NCI-H2029 (cell line): ENCODE data around the gene SBNO2.

Source experiments
- DNase-seq: peaks from one replicate; lab custom pipeline; 2025; lab: John Stamatoyannopoulos, UW

The SBNO2 gene, protein sequence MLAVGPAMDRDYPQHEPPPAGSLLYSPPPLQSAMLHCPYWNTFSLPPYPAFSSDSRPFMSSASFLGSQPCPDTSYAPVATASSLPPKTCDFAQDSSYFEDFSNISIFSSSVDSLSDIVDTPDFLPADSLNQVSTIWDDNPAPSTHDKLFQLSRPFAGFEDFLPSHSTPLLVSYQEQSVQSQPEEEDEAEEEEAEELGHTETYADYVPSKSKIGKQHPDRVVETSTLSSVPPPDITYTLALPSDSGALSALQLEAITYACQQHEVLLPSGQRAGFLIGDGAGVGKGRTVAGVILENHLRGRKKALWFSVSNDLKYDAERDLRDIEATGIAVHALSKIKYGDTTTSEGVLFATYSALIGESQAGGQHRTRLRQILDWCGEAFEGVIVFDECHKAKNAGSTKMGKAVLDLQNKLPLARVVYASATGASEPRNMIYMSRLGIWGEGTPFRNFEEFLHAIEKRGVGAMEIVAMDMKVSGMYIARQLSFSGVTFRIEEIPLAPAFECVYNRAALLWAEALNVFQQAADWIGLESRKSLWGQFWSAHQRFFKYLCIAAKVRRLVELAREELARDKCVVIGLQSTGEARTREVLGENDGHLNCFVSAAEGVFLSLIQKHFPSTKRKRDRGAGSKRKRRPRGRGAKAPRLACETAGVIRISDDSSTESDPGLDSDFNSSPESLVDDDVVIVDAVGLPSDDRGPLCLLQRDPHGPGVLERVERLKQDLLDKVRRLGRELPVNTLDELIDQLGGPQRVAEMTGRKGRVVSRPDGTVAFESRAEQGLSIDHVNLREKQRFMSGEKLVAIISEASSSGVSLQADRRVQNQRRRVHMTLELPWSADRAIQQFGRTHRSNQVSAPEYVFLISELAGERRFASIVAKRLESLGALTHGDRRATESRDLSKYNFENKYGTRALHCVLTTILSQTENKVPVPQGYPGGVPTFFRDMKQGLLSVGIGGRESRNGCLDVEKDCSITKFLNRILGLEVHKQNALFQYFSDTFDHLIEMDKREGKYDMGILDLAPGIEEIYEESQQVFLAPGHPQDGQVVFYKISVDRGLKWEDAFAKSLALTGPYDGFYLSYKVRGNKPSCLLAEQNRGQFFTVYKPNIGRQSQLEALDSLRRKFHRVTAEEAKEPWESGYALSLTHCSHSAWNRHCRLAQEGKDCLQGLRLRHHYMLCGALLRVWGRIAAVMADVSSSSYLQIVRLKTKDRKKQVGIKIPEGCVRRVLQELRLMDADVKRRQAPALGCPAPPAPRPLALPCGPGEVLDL (N-terminal part only)

DNA sequence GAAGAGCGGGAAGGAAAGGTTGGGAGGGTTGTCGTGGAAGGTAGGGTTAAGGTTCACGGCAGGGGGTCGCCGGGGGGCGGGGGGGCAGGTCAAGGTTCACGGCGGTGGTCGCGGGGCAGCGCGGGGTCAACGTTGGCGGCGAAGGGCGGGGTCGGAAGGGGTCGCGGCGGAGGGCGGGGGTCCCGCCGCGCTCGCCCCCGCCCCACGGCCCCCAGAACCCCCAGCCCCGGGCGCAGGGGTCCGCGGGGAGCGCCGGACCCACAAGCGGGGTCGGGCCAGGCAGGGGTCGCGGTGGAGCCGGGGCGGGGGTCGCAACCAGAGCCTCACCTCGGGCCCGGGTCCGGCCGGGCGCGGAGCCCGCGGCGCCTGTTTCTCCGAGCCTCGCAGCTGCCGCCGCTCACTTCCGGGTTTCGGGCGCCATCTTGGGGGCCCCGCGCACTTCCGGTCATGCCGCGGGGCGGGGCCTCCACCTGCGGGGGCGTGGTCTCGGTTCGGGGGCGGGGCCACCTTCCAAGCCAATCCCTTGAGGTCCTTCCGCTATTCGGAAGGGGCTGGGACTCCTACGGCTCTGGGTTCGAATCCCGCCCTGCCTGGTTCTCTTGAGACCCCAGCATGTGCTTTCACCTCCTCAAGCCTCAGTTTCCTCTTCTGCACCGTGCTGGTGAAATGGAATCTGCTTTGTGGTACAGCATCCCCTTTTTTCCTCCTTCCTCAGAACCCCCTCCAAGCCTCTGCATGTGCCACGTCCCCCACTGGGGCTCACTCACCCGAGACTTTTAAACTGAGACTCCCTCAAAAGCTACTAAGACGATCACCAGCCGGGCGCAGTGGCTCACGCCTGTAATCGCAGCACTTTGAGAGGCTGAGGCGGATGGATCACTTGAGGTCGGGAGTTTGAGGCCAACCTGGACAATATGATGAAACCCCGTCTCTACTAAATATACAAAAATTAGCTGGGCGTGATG is at the start of gene SBNO2:
Gene SBNO2 (minus strand): TSS at position 424 of the 965 bp plus-strand sequence. CDS start 19,992 bp downstream, outside the sequence.
- peak; percentile 67 for DNase-seq

- DNase-seq: no peak
These were observed 49.2 kb upstream of the SBNO2 start for GRCh38 chr19:1223018-1223855.

GRCh38 chr19:1222394-1222793 is 48.3 kb upstream of the SBNO2 start:
- no peak for DNase-seq

GRCh38 chr19:1221904-1222255 is 47.8 kb upstream of the SBNO2 start:
- no peak for DNase-seq

- DNase-seq: no peak
These were observed 47.2 kb upstream of the SBNO2 start for GRCh38 chr19:1220976-1221903.

DNA sequence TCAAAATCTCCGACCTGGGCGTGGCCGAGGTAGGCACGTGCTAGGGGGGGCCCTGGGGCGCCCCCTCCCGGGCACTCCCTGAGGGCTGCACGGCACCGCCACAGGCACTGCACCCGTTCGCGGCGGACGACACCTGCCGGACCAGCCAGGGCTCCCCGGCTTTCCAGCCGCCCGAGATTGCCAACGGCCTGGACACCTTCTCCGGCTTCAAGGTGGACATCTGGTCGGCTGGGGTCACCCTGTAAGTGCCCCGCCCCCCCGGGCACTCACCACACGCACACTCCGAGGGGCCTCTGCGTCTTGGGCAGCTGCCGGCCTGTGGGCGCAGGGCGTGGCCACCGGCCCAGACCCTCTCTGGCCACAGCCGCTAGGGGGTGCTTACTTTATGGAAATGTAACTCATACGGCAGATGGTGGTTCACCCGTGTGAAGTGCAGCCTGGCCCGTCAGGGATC is 46.4 kb upstream of the SBNO2 start:
- DNase-seq: no peak

GRCh38 chr19:1219786-1220476 is 45.9 kb upstream of the SBNO2 start:
- no peak for DNase-seq

DNA sequence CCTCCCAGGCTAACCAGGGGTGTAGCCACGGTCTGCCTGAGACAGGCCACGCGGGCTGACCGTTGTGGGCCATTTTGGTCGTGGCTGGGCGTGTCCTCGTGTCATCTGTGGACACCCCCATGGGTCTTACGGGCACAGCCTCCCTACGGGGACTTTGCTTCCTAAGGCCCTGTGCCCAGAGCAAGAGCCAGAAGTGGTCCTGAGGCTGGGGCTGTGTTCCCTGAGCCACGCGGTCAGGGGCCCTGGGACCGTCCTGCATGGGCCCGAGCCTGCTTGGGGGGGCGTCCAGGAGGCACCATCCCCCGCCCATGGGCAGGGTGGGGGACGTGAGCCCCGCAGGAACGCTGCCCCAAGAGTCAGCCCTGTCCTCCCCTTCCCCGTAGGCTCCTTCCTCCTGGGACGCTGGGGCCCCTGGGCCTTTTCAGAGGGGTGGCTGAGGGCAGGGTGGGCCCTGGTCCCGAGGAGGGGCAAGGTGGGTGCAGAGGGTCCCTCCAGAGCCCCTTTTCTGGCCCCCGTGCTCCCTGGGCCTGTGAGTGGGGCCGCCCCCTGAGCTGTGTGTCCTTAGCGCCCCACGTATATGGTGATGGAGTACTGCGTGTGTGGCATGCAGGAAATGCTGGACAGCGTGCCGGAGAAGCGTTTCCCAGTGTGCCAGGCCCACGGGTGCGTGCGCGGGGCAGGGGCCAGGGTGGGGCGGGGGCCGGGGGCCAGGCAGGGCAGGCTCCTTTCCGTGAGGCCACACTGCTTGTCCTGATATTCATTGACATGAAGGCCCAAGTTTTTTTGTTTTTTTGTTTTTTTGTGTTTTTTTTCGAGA is 44.9 kb upstream of the SBNO2 start:
- no peak for DNase-seq

- DNase-seq: no peak
These were observed 43.3 kb upstream of the SBNO2 start for GRCh38 chr19:1217366-1217765.

DNA sequence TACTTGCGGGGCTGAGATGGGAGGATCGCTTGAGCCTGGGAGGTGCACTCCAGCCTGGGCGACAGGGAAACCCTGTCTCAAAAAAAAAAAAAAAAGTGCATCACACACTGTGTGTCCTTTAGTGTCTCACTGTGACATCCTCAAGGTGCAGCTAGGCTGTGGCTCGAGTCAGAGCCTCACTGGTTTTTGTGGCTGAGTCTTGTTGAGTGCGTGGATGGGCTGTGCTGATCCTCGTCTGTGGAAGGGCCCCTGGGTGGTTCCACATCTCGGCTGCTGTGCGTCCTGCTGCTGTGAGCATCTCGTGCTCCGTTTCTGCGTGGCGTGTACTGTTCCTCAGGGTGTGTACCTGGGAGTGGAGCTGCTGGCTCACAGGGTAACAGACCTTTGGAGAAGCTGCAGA is 42.7 kb upstream of the SBNO2 start:
- DNase-seq: no peak

- no peak for DNase-seq
These were observed 41.0 kb upstream of the SBNO2 start for GRCh38 chr19:1214862-1215731.

DNA sequence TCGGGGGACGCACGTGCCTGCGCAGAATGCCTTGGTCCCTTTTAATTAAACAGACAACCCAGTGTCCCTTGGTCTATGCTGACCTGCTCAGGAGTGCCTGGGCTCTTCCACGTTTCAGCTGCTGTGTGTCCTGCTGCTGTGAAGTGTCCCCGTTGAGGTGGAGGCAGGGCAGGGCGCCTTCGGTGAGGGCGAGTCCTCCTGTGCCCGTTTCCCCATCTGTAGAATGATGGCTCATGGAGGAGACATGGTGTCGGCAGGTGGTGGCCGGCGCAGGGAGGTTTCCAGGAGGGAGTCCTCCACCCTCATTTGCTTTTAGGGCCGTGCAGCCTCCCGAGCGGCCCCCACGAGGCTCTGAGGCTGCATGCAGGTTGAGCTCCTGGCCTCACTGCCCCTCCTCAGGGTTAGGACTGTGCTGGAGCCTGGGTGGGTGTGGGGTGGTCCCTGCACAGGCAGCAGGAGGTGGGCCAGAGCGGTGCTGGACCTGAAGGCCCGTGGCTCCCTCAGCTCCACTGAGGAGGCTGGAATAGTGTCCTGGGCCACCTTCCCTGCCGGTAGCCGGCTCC is 40.3 kb upstream of the SBNO2 start:
- DNase-seq: no peak

- DNase-seq: no peak
These were observed 39.6 kb upstream of the SBNO2 start for GRCh38 chr19:1213391-1214286.

GRCh38 chr19:1211494-1212234 is 37.6 kb upstream of the SBNO2 start:
- DNase-seq: no peak

DNA sequence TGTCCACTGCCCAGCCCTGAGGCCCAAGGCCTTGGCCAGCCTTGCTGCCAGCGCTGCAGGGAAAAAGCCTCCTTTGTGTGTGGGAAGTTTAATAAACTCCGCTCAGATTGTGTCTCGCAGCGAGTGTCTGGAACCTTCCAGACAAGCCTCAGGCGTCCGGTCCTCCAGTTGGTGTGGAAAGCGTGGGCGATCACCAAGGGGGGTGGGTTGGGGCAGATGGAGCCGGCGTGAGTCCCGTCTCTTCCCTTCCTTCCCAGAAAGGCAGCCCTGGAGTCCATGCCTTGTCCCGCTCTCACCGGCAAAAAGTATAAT is 36.1 kb upstream of the SBNO2 start:
- DNase-seq: no peak
